Measurements from ENCODE around the gene GPC6.

DNA sequence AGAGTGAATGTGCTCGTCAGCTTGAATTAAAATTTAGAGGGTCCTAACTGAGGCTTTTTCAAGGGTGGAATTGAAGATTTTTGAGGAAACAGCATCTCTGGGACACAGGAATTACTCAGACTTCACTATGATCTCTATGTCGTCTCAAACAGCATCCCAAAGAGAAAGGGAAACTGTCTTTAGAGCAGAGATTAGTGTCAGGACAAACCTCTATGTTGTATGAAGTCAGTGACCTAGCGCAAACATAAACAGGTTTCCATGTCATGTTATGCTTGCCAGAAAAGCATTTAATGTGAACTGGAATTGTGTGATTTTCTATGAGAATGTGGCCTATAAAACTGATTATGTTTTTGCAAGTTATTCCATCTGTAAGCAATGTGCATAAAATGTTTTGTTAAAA, 573.7 kb downstream of the GPC6 start:
- TF ChIP-seq, protein P1, sequence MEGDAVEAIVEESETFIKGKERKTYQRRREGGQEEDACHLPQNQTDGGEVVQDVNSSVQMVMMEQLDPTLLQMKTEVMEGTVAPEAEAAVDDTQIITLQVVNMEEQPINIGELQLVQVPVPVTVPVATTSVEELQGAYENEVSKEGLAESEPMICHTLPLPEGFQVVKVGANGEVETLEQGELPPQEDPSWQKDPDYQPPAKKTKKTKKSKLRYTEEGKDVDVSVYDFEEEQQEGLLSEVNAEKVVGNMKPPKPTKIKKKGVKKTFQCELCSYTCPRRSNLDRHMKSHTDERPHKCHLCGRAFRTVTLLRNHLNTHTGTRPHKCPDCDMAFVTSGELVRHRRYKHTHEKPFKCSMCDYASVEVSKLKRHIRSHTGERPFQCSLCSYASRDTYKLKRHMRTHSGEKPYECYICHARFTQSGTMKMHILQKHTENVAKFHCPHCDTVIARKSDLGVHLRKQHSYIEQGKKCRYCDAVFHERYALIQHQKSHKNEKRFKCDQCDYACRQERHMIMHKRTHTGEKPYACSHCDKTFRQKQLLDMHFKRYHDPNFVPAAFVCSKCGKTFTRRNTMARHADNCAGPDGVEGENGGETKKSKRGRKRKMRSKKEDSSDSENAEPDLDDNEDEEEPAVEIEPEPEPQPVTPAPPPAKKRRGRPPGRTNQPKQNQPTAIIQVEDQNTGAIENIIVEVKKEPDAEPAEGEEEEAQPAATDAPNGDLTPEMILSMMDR (IDR thresholded peaks at IDR 0.05; ENCODE audit: low read length): no peak
- no peak for TF ChIP-seq EZH2phosphoT487 (IDR thresholded peaks at IDR 0.05; ENCODE audit: low read length)
- no peak for TF ChIP-seq EZH2 (optimal IDR thresholded peaks at IDR 0.05; ENCODE audit: low read depth, low read length)
